GM12875 (cell line): ENCODE measurements around the gene VIPR2.

ENCODE experiments used
- H3K4me3 ChIP-seq: one replicate; pipeline ENCODE4 v1.5.1; 2011; ENCODE audit warnings: low read depth, low read length, control low read depth
- TF ChIP-seq, protein P1 (sequence below): IDR thresholded peaks from 2 replicates; pipeline ENCODE4 v1.5.1; 2011; ENCODE audit warnings: low read depth, mild to moderate bottlenecking, control low read depth, inconsistent platforms, low read length, moderate library complexity, borderline replicate concordance; ENCODE audit not compliant: insufficient read depth

The VIPR2 gene

DNA sequence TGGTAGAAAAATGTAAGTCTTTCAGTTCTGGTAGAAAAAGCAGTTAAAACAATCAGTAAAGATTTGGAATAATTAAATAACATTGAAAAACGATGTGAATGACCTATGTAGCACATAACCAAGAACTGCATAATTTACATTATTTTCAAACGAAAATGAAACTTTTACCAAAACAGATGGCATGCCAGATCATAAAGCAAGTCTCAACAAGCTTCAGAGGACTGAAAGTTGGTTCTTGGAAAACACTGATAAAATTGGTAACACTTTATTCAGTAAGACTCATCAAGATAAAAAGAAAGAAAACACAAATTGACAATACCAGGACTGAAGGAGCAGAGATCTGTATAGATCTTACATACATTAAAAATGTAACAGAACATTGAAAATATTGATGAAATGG, 92.8 kb downstream of the VIPR2 start:
- no peak overlapping the region for H3K4me3 ChIP-seq
- TF ChIP-seq, protein P1, sequence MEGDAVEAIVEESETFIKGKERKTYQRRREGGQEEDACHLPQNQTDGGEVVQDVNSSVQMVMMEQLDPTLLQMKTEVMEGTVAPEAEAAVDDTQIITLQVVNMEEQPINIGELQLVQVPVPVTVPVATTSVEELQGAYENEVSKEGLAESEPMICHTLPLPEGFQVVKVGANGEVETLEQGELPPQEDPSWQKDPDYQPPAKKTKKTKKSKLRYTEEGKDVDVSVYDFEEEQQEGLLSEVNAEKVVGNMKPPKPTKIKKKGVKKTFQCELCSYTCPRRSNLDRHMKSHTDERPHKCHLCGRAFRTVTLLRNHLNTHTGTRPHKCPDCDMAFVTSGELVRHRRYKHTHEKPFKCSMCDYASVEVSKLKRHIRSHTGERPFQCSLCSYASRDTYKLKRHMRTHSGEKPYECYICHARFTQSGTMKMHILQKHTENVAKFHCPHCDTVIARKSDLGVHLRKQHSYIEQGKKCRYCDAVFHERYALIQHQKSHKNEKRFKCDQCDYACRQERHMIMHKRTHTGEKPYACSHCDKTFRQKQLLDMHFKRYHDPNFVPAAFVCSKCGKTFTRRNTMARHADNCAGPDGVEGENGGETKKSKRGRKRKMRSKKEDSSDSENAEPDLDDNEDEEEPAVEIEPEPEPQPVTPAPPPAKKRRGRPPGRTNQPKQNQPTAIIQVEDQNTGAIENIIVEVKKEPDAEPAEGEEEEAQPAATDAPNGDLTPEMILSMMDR = no peak

DNA sequence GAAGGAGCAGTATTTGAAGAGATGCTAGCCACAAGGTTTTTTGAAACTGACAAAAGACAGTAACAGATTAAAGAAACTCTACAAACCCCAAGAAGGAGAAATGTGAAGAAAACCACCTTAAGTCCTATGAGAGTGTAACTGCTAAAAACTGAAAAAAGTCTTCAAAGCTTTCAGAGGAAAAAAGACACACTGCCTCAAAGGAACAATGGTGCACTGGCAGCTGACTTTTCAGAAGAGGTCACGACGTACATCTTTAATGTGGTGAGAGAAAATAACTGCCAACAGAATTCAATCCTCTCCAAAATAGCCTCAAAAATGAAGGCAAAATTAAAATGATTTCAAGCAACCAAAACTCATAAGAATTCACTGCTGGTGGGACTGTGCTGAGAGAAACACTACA, 94.0 kb downstream of the VIPR2 start:
- H3K4me3 ChIP-seq = no peak overlapping the region
- TF ChIP-seq, protein P1 = no peak

DNA sequence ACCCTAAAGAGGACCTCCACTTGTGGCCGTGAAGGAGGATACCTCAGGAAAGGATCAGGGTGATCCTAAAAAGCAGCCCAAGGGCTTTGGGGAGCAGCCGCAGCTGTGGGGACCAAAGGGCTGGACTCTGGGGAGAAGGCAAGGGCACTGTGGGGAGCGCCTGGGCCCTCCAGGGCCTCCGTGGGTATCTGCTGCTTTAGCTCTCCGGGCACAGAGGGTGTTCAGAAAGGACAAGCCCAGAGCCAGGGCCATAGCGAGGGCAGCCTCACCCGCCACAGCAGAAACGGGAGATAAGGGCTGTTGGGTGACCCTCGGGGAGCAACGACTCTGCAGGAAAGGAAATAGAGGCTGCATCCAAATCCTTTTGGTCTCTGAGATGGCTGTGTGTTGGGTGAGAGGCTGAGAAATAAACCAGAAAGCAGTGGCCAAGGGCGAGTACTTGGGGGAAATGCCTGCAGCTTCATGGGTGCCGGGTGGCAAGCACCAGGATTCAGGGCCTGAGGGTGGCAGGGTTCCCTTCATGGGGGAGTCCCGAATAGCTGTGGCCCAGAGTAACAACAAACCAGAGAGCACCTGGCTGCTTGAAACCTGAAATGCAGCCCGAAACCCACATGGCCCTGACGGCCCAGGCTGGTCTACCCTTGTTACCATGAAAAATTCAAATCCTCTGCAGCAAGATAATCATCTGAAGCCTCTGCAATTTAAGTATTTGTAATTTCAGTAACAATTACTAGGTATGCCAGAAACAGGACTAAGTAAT, 95.2 kb downstream of the VIPR2 start:
- H3K4me3 ChIP-seq = no peak overlapping the region
- TF ChIP-seq, protein P1 = no peak

DNA sequence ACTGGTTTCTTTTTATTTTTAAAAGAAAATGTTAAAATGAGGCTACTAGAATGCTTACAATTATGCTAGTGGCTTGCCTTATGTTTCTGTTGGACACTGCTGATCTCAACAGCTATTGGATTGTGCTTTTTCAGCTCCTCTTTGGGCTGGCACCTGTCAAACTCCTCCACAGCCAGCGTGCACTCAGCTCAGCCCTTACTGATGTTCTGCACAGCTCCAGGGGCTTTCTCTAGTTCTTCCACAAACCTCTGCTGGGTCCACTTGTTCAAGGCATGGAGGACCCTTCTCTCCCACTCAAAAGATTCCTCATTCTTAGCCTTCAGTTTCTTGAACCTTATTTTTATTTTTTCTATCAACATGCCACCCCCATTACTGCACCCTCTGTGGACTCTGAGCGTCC, 96.0 kb downstream of the VIPR2 start:
- no peak overlapping the region for H3K4me3 ChIP-seq
- TF ChIP-seq, protein P1 = no peak

DNA sequence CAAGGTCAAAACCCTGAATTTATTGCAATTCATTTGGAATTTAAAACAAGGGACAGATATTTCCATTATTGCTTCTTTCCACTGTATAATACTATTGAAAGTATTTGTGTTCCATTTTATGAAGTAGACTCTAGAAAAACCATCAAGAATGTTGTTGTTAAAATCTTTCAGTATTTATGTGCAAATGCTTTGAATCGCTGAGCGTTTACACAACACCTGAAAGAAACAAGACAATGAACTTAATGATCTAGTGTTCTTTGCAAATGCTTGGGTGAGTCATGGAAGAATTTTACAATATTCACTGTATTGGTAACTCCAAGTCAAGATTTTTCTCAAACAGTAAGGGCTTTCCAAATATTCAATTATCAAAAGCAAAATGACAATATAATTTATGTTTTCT, 97.1 kb downstream of the VIPR2 start:
- no peak overlapping the region for H3K4me3 ChIP-seq
- TF ChIP-seq, protein P1 = no peak

DNA sequence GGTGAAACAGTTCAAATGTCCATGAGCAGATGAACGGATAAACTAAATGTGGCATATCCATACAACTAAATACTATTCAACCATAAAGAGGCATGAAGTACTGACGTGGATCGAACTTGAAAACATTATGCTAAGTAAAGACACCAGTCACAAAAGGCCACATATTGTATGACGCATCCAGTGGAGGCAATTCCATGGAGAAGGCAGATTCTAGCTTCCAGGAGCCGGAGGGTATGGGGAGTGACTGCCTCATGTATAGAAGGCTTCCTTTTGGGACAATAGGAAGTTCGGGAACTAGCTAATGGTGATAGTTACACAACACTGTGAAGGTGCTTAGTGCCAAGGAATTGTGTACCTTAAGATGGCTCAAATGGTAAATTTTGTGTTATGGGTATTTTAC, 98.4 kb downstream of the VIPR2 start:
- H3K4me3 ChIP-seq = no peak overlapping the region
- TF ChIP-seq, protein P1 = no peak

DNA sequence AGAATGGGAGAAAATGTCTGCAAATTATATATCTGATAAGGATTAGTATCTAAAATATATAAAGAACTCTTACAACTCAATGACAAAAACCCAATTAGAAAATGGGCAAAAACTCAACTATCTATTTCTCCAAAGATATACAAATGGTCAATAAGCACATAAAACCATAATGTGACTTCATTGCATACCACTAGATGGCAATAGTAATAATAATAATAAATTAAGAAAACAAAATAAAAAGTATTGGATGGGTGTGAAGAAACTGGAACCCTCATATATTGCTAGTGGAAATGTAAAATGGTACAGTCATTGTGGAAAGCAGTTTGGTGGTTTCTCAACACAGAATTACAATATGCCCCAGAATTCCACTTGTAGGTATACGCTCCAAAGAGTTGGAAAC, 98.8 kb downstream of the VIPR2 start:
- no peak overlapping the region for H3K4me3 ChIP-seq
- TF ChIP-seq, protein P1 = no peak
